NCI-H2196 treated with DMSO at 0.1 percent for 48 hours (cell line): ENCODE measurements around the gene RAP1GAP2.
"Not testable (repeated sequence)": the region's sequence is repeated elsewhere in the genome, so short reads cannot be mapped to it uniquely, and the experiment has no call there.

Experiments used
- DNase-seq: peaks from one replicate; lab custom pipeline; 2025; ENCODE audit not compliant: unreplicated experiment; lab: John Stamatoyannopoulos, UW

Gene RAP1GAP2

GRCh38 chr17:2964028-2964356 lies 167.8 kb downstream of the RAP1GAP2 start:
- DNase-seq: no peak

- no peak for DNase-seq
Measured at GRCh38 chr17:2964370-2964769, 168.1 kb downstream of the RAP1GAP2 start.

- no peak for DNase-seq
Measured at GRCh38 chr17:2964831-2965230, 168.6 kb downstream of the RAP1GAP2 start.

- no peak for DNase-seq
Measured at GRCh38 chr17:2965621-2966595, 169.7 kb downstream of the RAP1GAP2 start.

GRCh38 chr17:2967515-2967914 lies 171.3 kb downstream of the RAP1GAP2 start:
- DNase-seq: no peak

GRCh38 chr17:2971851-2972250 lies 175.6 kb downstream of the RAP1GAP2 start:
- DNase-seq: no peak

GRCh38 chr17:2972749-2973148 lies 176.5 kb downstream of the RAP1GAP2 start:
- DNase-seq: no peak

- no peak for DNase-seq
Measured at GRCh38 chr17:2974347-2974746, 178.1 kb downstream of the RAP1GAP2 start.

- DNase-seq: no peak
Measured at GRCh38 chr17:2975469-2975958, 179.3 kb downstream of the RAP1GAP2 start.

GRCh38 chr17:2977157-2977556 lies 180.9 kb downstream of the RAP1GAP2 start:
- DNase-seq: no peak

- no peak for DNase-seq
Measured at GRCh38 chr17:2978116-2978515, 181.9 kb downstream of the RAP1GAP2 start.

GRCh38 chr17:2978991-2979390 lies 182.8 kb downstream of the RAP1GAP2 start:
- DNase-seq: no peak

GRCh38 chr17:2980211-2980903 lies 184.1 kb downstream of the RAP1GAP2 start:
- DNase-seq: no peak

GRCh38 chr17:2980904-2981246 lies 184.6 kb downstream of the RAP1GAP2 start:
- no peak for DNase-seq

GRCh38 chr17:2981325-2981724 lies 185.1 kb downstream of the RAP1GAP2 start:
- no peak for DNase-seq

- DNase-seq: no peak
Measured at GRCh38 chr17:2982854-2983253, 186.6 kb downstream of the RAP1GAP2 start.

- no peak for DNase-seq
Measured at GRCh38 chr17:2983255-2983654, 187.0 kb downstream of the RAP1GAP2 start.

- DNase-seq: no peak
Measured at GRCh38 chr17:2985318-2985717, 189.1 kb downstream of the RAP1GAP2 start.

GRCh38 chr17:2986925-2987324 lies 190.7 kb downstream of the RAP1GAP2 start:
- DNase-seq: no peak

GRCh38 chr17:2989396-2989795 lies 193.2 kb downstream of the RAP1GAP2 start:
- DNase-seq: not testable (repeated sequence)

- DNase-seq: no peak
Measured at GRCh38 chr17:2989855-2990254, 193.6 kb downstream of the RAP1GAP2 start.

- DNase-seq: no peak
Measured at GRCh38 chr17:2990396-2990795, 194.2 kb downstream of the RAP1GAP2 start.
